Raji (cell line): ENCODE results near the gene SLC49A4.

Experiments
- POLR2A ChIP-seq: IDR thresholded peaks from 2 replicates; pipeline ENCODE4 v1.6.1; 2011; ENCODE audit warnings: low read depth, low read length, control low read depth; ENCODE audit not compliant: insufficient read depth

The SLC49A4 gene

GRCh38 chr3:122776675-122777468 lies 18.0 kb upstream of the SLC49A4 start:
- TF ChIP-seq POLR2A: no peak

- TF ChIP-seq POLR2A: no peak
Observed at GRCh38 chr3:122777563-122777962, 17.3 kb upstream of the SLC49A4 start.

DNA sequence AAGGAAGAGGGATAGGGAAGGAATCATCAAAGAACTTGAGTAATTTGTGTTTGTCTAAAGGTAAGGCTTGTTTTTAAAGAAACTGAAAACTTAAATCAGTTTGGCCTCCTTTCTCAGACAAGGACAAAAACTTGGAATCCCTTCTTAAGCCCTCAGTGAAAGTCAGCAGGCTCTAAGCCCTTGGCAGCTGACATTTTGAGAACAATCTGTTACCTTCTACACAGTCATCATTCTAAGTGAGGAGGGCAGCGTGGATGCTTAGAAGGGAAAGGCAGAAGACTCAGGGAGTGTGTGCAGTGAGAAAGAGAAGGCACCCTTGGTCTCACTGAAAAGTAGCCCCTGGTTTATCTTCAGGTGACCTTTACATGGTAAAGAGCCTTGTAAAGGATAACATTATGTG lies 12.1 kb upstream of the SLC49A4 start:
- TF ChIP-seq POLR2A: no peak

DNA sequence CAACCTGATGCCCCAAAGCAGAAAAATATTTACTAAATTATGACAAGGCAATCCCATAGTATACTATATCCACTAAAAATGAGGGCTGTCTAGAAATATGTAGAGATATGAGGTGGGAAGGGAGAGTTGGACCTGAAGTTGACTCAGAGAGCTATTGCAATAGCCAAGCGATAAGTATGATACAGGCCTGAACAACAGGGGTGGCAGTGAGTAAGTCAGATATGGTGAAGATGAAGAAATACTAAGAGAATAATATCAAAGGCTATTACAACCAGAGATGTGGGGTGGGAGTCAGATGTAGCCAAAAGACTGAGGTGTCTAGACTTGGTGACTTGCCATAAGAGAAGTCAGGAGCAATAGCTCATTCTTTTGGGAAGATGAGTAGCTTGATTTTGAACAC lies 10.4 kb upstream of the SLC49A4 start:
- TF ChIP-seq POLR2A: no peak

GRCh38 chr3:122785231-122785630 lies 9.6 kb upstream of the SLC49A4 start:
- no peak for TF ChIP-seq POLR2A

GRCh38 chr3:122786066-122786465 lies 8.8 kb upstream of the SLC49A4 start:
- no peak for TF ChIP-seq POLR2A

- no peak for TF ChIP-seq POLR2A
Observed at GRCh38 chr3:122787872-122788271, 7.0 kb upstream of the SLC49A4 start.

GRCh38 chr3:122789585-122790273 lies 5.1 kb upstream of the SLC49A4 start:
- TF ChIP-seq POLR2A: no peak

- peak; percentile 84 for TF ChIP-seq POLR2A
Observed at GRCh38 chr3:122793568-122794416, 1.1 kb upstream of the SLC49A4 start, which contains the start of gene HSPBAP1. HSPBAP1 (minus strand) TSS chr3:122793831; CDS start chr3:122793680, 151 bp downstream.

DNA sequence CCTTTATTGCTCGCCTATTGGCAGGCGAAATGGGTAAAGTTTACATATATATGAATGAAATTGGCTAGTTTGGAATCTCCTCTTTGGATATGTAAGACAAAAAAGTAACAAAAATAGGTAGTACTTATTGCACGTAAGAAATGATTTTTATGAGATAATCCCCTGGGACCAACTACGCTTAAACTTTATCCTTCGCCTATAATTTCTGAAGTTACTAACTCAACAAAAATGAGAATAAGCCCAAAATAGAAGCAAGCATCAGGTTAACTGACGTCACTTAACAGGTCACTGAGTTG lies 438 bp upstream of the SLC49A4 start:
- TF ChIP-seq POLR2A: no peak

DNA sequence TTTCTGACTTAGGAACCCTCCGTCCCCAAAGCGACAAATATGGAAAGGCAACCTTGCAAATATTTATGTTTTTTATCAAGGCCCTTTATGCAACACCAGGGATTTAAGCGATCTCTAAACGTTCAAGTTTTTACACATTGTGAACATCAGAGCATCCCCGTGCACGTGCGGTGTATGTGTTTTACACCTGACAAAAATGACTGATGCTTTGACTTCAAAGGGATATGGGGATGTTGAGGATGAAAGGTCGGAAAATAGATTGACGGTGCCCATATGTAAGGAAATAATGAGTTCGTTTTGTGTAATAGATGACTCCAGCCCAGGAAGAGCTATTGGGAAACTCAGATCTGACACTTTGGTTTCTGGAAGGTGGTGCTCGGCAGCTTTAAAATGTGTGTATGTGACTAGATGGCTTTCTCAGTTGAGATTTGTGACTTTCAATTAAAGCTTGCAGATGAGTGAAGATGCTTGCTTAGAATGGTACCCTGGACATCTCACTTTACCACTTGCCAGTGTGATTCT lies 866 bp downstream of the SLC49A4 start:
- no peak for TF ChIP-seq POLR2A

GRCh38 chr3:122797291-122797690 lies 2.4 kb downstream of the SLC49A4 start:
- TF ChIP-seq POLR2A: no peak

- TF ChIP-seq POLR2A: no peak
Observed at GRCh38 chr3:122799322-122799721, 4.5 kb downstream of the SLC49A4 start.

GRCh38 chr3:122800031-122800430 lies 5.2 kb downstream of the SLC49A4 start:
- TF ChIP-seq POLR2A: no peak

DNA sequence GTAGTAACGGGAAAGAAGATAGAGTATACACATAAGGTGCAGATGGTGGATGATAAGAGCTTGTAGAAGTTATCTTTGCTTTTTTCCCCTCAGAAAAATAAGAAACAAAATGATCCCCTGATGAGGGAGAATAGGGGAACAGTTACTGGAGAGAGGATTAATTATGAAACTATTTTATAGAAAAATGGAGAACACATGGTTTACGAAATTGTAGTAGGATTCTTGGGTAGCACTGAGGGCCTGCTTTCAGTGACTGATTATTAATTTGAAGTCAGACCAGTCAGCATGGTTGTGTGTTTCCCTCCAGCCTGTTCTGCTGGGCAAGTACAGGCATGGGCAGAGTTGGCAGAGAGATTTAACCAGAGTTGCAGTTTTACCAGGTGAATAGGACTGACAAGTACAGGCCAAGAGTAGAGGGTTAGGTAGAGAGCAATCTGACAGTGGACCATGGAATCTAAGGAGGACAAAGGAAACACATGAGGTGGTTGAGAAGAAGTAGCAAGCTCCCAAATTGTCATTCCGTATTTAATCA lies 5.9 kb downstream of the SLC49A4 start:
- TF ChIP-seq POLR2A: no peak
